GM23338 (cell line): ENCODE measurements around the gene NFKB2. TPM values are rescaled to one million over a fixed set of nuclear protein-coding genes. Genes with fewer than 3 reads are reported as not detected.

Experiments used
- CREB1 ChIP-seq: fragments of 250-450 bp; sonication (Bioruptor Pico); IDR thresholded peaks from 2 replicates; pipeline ENCODE4 v1.5.0; 2020; ENCODE audit warnings: low read depth, mild to moderate bottlenecking, moderate library complexity
- CTCF ChIP-seq, 2 experiments: fragments of 200-600 bp in 1 of 2; sonication (generic) in 1 of 2; conservative IDR thresholded peaks; 2 replicates each; pipeline versions ENCODE4 v1.5.1 to v1.6.1; 2016 to 2017; ENCODE audit warnings: antibody characterized with exemption in 2 of 2, low read depth in 2 of 2, mild to moderate bottlenecking in 2 of 2, moderate library complexity in 1 of 2
- EZH2phosphoT487 ChIP-seq: fragments of 200-600 bp; sonication (generic); IDR thresholded peaks from one replicate; pipeline ENCODE4 v1.8.1; 2018; ENCODE audit warnings: antibody characterized with exemption; ENCODE audit not compliant: unreplicated experiment
- JUNB ChIP-seq: IDR thresholded peaks from one replicate; pipeline ENCODE4 v1.6.1; 2016; ENCODE audit warnings: antibody characterized with exemption; ENCODE audit not compliant: unreplicated experiment
- NANOG ChIP-seq: IDR thresholded peaks from 2 replicates; pipeline ENCODE4 v1.6.1; 2016; ENCODE audit warnings: antibody characterized with exemption, borderline replicate concordance
- POLR2AphosphoS5 ChIP-seq: IDR thresholded peaks from 2 replicates; pipeline ENCODE4 v1.6.1; 2016; ENCODE audit warnings: antibody characterized with exemption, low read depth
- REST ChIP-seq: IDR thresholded peaks from one replicate; pipeline ENCODE4 v1.6.1; 2018; ENCODE audit warnings: antibody characterized with exemption; ENCODE audit not compliant: unreplicated experiment
- STAT1 ChIP-seq: IDR thresholded peaks from one replicate; pipeline ENCODE4 v1.6.1; 2016; ENCODE audit warnings: antibody characterized with exemption; ENCODE audit not compliant: unreplicated experiment
- ZNF331 ChIP-seq: fragments of 250-450 bp; sonication (Bioruptor Pico); IDR thresholded peaks from 2 replicates; pipeline ENCODE4 v1.5.0; 2020; ENCODE audit warnings: low read depth, mild to moderate bottlenecking, moderate library complexity
- ZNF462 ChIP-seq: fragments of 250-450 bp; sonication (Bioruptor Pico); IDR thresholded peaks from 2 replicates; pipeline ENCODE4 v1.5.0; 2020; ENCODE audit warnings: mild to moderate bottlenecking, moderate library complexity
- polyA plus RNA-seq: library from polyadenylated mRNA; unstranded; fragments of >200 nt; fragmentation: Nextera tagmentation; extraction: Ambion mirVana; gene quantifications from 2 replicates; pipeline ENCODE4 v1.2.1, GENCODE V29; 2016
- total RNA-seq: library from RNA; depleted of rRNA; stranded (reverse); fragments of >200 nt; shearing (Covaris generic); gene quantifications from 2 replicates; pipeline ENCODE4 v1.2.3, GENCODE V29; 2014

NFKB2 gene
- total and polyA plus RNA-seq, 2 experiments from 2014 or later = 6.8 to 29.4 TPM

- TF ChIP-seq ZNF462 (no peak), CREB1 (CRISPR knock-in tag) (no peak), ZNF331 (CRISPR knock-in tag) (no peak), STAT1 (no peak), POLR2AphosphoS5 (no peak), EZH2phosphoT487 (no peak), JUNB (no peak), NANOG (no peak), REST (no peak), CTCF (conservative IDR thresholded peaks at IDR 0.05; ENCODE audit: low read depth in 2 of 2) (no peak)
These were observed 41.1 kb upstream of the NFKB2 start (continued) for GRCh38 chr10:102354451-102354850.
